ENCODE data around the gene COL18A1.
"Not testable (repeated sequence)": the region's sequence is repeated elsewhere in the genome, so short reads cannot be mapped to it uniquely, and the experiment has no call there.

The COL18A1 gene

DNA sequence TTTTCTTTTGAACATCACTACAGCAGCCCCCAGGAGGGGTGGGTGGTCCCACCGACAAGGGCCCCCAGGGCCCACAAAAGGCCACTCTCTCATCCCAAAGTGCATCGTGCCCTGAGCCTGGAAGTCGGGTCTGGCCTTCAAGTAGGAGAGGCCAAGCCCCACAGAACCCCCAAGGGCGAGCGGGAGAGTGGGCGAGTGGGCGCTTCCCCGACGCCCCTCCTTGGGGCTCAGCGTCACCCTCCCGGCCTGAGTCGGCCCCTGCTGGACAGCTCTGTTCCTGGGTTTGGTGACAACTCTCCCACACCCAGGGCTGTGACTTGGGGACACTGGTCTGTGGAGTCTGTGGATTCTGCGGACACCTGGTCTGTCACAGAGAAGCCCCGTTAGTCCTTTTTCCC lies 42.2 kb upstream of the COL18A1 start:
- Histone ChIP-seq H3K23ac (ENCODE audit: low read depth, low read length, poor library complexity) (no peak overlapping the region), H3K4me2 (ENCODE audit: insufficient read depth, low read length, poor library complexity, severe bottlenecking) (no peak overlapping the region), H2BK15ac (ENCODE audit: low read length) (peak overlapping the region; percentile 82), H3K36me3 (replicated peaks in 1 of 2; ENCODE audit: control insufficient read depth in 2 of 2, insufficient read depth in 2 of 2, low read length in 2 of 2) (no peaks in the 10 kb centered on the region), H3K4ac (ENCODE audit: low read length) (no peak overlapping the region), H3K9me3 (replicated peaks in 1 of 2; ENCODE audit: control insufficient read depth in 2 of 2, insufficient read depth in 1 of 2, low read depth in 1 of 2, low read length in 2 of 2) (no peaks in the 10 kb centered on the region), H3K27me3 (ENCODE audit: control insufficient read depth in 3 of 3, insufficient read depth in 3 of 3, low read depth in 1 of 3, low read length in 3 of 3) (peaks cover 0 to 21% (median 0%) of the 10 kb centered on the region in 3 experiments), H2BK5ac (ENCODE audit: low read length) (no peak overlapping the region), H3K14ac (ENCODE audit: low read length) (no peak overlapping the region), H3K79me1 (ENCODE audit: low read depth, low read length) (peaks cover 2% of the 10 kb centered on the region), H3K4me1 (ENCODE audit: control insufficient read depth in 2 of 2, insufficient read depth in 1 of 2, low read depth in 1 of 2, low read length in 2 of 2) (peaks cover 7 to 51% of the 10 kb centered on the region in 2 donors), H4K91ac (ENCODE audit: low read depth, low read length, poor library complexity) (no peak overlapping the region), H2BK12ac (ENCODE audit: low read length) (no peak overlapping the region), H3K4me3 (ENCODE audit: low read length in 2 of 2) (no peak overlapping the region), H2BK120ac (ENCODE audit: low read depth, low read length) (peak overlapping the region; percentile 37), H2AK5ac (ENCODE audit: low read depth, low read length) (peak overlapping the region; percentile 76), H2AFZ (ENCODE audit: low read length) (no peak overlapping the region), H3K9ac (ENCODE audit: low read depth, low read length, poor library complexity) (no peak overlapping the region), H3K27ac (replicated peaks; ENCODE audit: low read length) (no peak overlapping the region), H3K18ac (ENCODE audit: low read length) (peak overlapping the region; percentile 79), H4K8ac (ENCODE audit: low read depth, low read length) (no peak overlapping the region)
- no CpG with 5 or more reads among the region's 14 CpGs for WGBS, 2 donors (ENCODE audit: extremely low coverage in 2 of 2, insufficient read length in 2 of 2, insufficient replicate concordance in 1 of 2)
- DNase-seq (ENCODE audit: low spot score): no peak

DNA sequence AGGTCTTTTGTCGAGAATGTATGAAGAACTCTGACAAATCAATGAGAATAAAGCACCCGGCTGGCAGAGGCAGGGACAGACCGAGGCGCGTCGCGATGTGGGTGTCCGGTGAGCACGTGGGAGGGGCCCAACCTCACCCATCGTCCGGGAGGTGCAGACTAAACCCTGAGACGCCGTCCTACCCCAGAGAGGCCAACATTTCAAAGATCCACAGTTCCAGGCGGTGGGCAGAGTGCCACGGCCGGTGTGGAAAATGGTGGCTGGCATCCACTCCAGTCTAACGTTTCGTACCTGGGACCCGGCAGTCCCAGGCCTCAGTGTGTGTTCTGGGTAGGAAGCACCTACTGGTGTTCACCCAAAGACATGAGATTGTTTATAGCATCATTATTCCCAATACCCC lies 41.7 kb upstream of the COL18A1 start:
- H4K91ac ChIP-seq (ENCODE audit: low read depth, low read length, poor library complexity); H4K8ac ChIP-seq (ENCODE audit: low read depth, low read length); H3K18ac ChIP-seq (ENCODE audit: low read length); H3K4me2 ChIP-seq (ENCODE audit: insufficient read depth, low read length, poor library complexity, severe bottlenecking); H3K36me3 ChIP-seq (replicated peaks in 1 of 2; ENCODE audit: control insufficient read depth in 2 of 2, insufficient read depth in 2 of 2, low read length in 2 of 2); H3K9me3 ChIP-seq (replicated peaks in 1 of 2; ENCODE audit: control insufficient read depth in 2 of 2, insufficient read depth in 1 of 2, low read depth in 1 of 2, low read length in 2 of 2); H2BK15ac ChIP-seq (ENCODE audit: low read length); DNase-seq (ENCODE audit: low spot score); H3K9ac ChIP-seq (ENCODE audit: low read depth, low read length, poor library complexity); H3K79me1 ChIP-seq (ENCODE audit: low read depth, low read length); H3K4me3 ChIP-seq (ENCODE audit: low read length in 2 of 2); H2AFZ ChIP-seq (ENCODE audit: low read length); H2BK5ac ChIP-seq (ENCODE audit: low read length); H3K4ac ChIP-seq (ENCODE audit: low read length); H3K27ac ChIP-seq (replicated peaks; ENCODE audit: low read length); H3K14ac ChIP-seq (ENCODE audit: low read length); H3K23ac ChIP-seq (ENCODE audit: low read depth, low read length, poor library complexity); H2BK120ac ChIP-seq (ENCODE audit: low read depth, low read length); H2BK12ac ChIP-seq (ENCODE audit: low read length): not testable (repeated sequence)
- H3K27me3 ChIP-seq (ENCODE audit: control insufficient read depth in 3 of 3, insufficient read depth in 3 of 3, low read depth in 1 of 3, low read length in 3 of 3): peaks cover 0 to 24% (median 0%) of the 10 kb centered on the region in 3 experiments
- H3K4me1 ChIP-seq (ENCODE audit: control insufficient read depth in 2 of 2, insufficient read depth in 1 of 2, low read depth in 1 of 2, low read length in 2 of 2): peaks cover 7 to 51% of the 10 kb centered on the region in 2 donors
- peak overlapping the region; percentile 85 for H2AK5ac ChIP-seq (ENCODE audit: low read depth, low read length)
- WGBS, 2 donors (ENCODE audit: extremely low coverage in 2 of 2, insufficient read length in 2 of 2, insufficient replicate concordance in 1 of 2): no CpG with 5 or more reads among the region's 19 CpGs

DNA sequence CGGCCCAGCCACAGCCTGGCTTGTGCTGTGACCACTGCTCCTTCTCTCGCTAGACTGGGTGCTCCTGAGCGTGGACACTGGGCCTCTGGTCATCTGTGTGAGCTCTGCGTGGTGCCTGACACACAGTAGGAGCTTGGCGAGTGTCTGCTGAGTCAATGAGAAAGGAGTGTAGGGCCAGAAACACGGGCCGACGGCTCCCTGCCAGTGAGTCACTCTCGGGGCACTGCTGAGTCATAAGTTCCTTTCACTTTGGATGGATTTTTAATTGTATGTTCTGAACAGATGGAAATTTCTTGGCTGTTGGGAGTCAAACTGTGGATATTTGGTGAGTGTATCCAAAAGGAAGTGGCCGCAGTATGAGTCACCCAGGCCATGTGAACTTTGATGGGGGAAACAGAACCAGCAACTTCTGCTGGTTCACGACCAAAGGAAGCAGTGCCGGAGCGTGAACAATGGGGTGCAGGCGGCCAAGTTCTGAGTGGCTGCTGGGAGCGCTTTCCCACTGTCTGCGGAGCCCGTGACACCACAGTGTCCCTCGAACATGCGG lies 41.0 kb upstream of the COL18A1 start:
- WGBS, 2 donors (ENCODE audit: extremely low coverage in 2 of 2, insufficient read length in 2 of 2, insufficient replicate concordance in 1 of 2): no CpG with 5 or more reads among the region's 19 CpGs
- Histone ChIP-seq H3K4me2 (ENCODE audit: insufficient read depth, low read length, poor library complexity, severe bottlenecking) (no peak overlapping the region), H3K27ac (replicated peaks; ENCODE audit: low read length) (no peak overlapping the region), H3K4me3 (ENCODE audit: low read length in 2 of 2) (no peak overlapping the region), H3K79me1 (ENCODE audit: low read depth, low read length) (peaks cover 2% of the 10 kb centered on the region), H3K18ac (ENCODE audit: low read length) (peak overlapping the region; percentile 90), H3K23ac (ENCODE audit: low read depth, low read length, poor library complexity) (peak overlapping the region; percentile 29), H3K27me3 (ENCODE audit: control insufficient read depth in 3 of 3, insufficient read depth in 3 of 3, low read depth in 1 of 3, low read length in 3 of 3) (peaks cover 0 to 18% (median 0%) of the 10 kb centered on the region in 3 experiments), H4K91ac (ENCODE audit: low read depth, low read length, poor library complexity) (no peak overlapping the region), H3K36me3 (replicated peaks in 1 of 2; ENCODE audit: control insufficient read depth in 2 of 2, insufficient read depth in 2 of 2, low read length in 2 of 2) (no peaks in the 10 kb centered on the region), H3K4ac (ENCODE audit: low read length) (no peak overlapping the region), H4K8ac (ENCODE audit: low read depth, low read length) (no peak overlapping the region), H2BK5ac (ENCODE audit: low read length) (no peak overlapping the region), H2BK15ac (ENCODE audit: low read length) (peak overlapping the region; percentile 75), H3K9ac (ENCODE audit: low read depth, low read length, poor library complexity) (peak overlapping the region; percentile 37), H2AFZ (ENCODE audit: low read length) (peak overlapping the region; percentile 66), H2BK120ac (ENCODE audit: low read depth, low read length) (peak overlapping the region; percentile 84), H3K14ac (ENCODE audit: low read length) (peak overlapping the region; percentile 21), H2AK5ac (ENCODE audit: low read depth, low read length) (peak overlapping the region; percentile 97), H3K4me1 (ENCODE audit: control insufficient read depth in 2 of 2, insufficient read depth in 1 of 2, low read depth in 1 of 2, low read length in 2 of 2) (peaks cover 7 to 49% of the 10 kb centered on the region in 2 donors), H3K9me3 (replicated peaks in 1 of 2; ENCODE audit: control insufficient read depth in 2 of 2, insufficient read depth in 1 of 2, low read depth in 1 of 2, low read length in 2 of 2) (no peaks in the 10 kb centered on the region), H2BK12ac (ENCODE audit: low read length) (peak overlapping the region; percentile 63)
- DNase-seq (ENCODE audit: low spot score): no peak

DNA sequence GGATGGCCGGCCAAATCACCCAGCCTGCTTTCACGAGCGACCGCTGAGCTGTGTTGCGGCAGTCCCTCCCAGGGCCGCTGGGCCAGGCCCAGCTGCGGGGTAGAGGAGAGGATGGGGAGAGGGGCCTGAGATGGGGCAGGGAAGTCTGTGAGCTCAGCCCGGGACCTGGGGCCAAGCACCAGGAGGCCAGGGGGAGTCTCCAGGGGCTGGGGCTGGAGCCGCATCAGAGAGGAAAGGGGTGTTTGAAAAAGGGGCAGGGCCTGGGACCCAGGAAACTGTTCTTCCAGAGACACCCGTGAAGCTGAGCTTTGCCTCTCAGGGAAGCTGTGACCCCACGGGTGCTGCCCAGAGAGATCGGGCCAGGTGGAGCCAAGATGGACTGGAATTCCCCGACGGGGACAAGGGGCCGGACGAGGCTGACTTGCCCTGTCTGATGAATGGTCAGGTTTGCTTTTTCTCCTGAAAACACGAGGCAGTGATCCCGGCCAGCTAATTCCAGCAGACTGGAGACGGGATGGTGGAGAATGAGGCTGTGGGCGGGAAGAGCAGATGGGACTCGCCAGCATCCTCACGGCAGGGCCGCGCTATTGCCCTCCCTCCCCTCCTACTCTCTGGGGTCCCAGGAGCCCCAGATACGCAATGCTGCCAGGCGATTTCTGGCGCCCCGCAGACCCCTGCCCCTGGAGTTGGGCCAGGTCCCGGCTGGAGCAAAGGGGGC lies 40.3 kb upstream of the COL18A1 start:
- no peaks in the 10 kb centered on the region for H3K36me3 ChIP-seq (replicated peaks in 1 of 2; ENCODE audit: control insufficient read depth in 2 of 2, insufficient read depth in 2 of 2, low read length in 2 of 2)
- no peak overlapping the region for H2BK5ac ChIP-seq (ENCODE audit: low read length)
- H3K14ac ChIP-seq (ENCODE audit: low read length): peak overlapping the region; percentile 21
- H3K4ac ChIP-seq (ENCODE audit: low read length): no peak overlapping the region
- H3K4me1 ChIP-seq (ENCODE audit: control insufficient read depth in 2 of 2, insufficient read depth in 1 of 2, low read depth in 1 of 2, low read length in 2 of 2): peaks cover 4 to 43% of the 10 kb centered on the region in 2 donors
- peak overlapping the region; percentile 96 for H2BK15ac ChIP-seq (ENCODE audit: low read length)
- peak overlapping the region; percentile 97 for H2AK5ac ChIP-seq (ENCODE audit: low read depth, low read length)
- H4K8ac ChIP-seq (ENCODE audit: low read depth, low read length): no peak overlapping the region
- H3K4me2 ChIP-seq (ENCODE audit: insufficient read depth, low read length, poor library complexity, severe bottlenecking): no peak overlapping the region
- no peak overlapping the region for H3K4me3 ChIP-seq (ENCODE audit: low read length in 2 of 2)
- H2AFZ ChIP-seq (ENCODE audit: low read length): peak overlapping the region; percentile 66
- peaks cover 2% of the 10 kb centered on the region for H3K79me1 ChIP-seq (ENCODE audit: low read depth, low read length)
- no peak for DNase-seq (ENCODE audit: low spot score)
- H2BK120ac ChIP-seq (ENCODE audit: low read depth, low read length): no peak overlapping the region
- no peaks in the 10 kb centered on the region for H3K9me3 ChIP-seq (replicated peaks in 1 of 2; ENCODE audit: control insufficient read depth in 2 of 2, insufficient read depth in 1 of 2, low read depth in 1 of 2, low read length in 2 of 2)
- H3K9ac ChIP-seq (ENCODE audit: low read depth, low read length, poor library complexity): peak overlapping the region; percentile 37
- no CpG with 5 or more reads among the region's 29 CpGs for WGBS, 2 donors (ENCODE audit: extremely low coverage in 2 of 2, insufficient read length in 2 of 2, insufficient replicate concordance in 1 of 2)
- H2BK12ac ChIP-seq (ENCODE audit: low read length): peak overlapping the region; percentile 90
- H4K91ac ChIP-seq (ENCODE audit: low read depth, low read length, poor library complexity): no peak overlapping the region
- peak overlapping the region; percentile 85 for H3K23ac ChIP-seq (ENCODE audit: low read depth, low read length, poor library complexity)
- no peak overlapping the region for H3K27ac ChIP-seq (replicated peaks; ENCODE audit: low read length)
- H3K18ac ChIP-seq (ENCODE audit: low read length): peak overlapping the region; percentile 90
- peaks cover 0 to 16% (median 0%) of the 10 kb centered on the region in 3 experiments for H3K27me3 ChIP-seq (ENCODE audit: control insufficient read depth in 3 of 3, insufficient read depth in 3 of 3, low read depth in 1 of 3, low read length in 3 of 3)
